Renal cortex interstitium (tissue), 3 donors: ENCODE results near the gene NPFFR1. TPM values are rescaled to one million over a fixed set of nuclear protein-coding genes. Genes with fewer than 3 reads are reported as not detected.

ENCODE experiments used
- polyA plus RNA-seq, 3 donors: library from polyadenylated mRNA; unstranded; fragments of 120-200 nt; gene quantifications; one replicate each; pipeline ENCODE4 v1.2.1, GENCODE V29; 2013; ENCODE audit not compliant: insufficient read length in 3 of 3

Gene NPFFR1
- polyA plus RNA-seq, 3 donors = 0.14 to 0.27 (median 0.23) TPM

Other genes starting within 250 kb of the NPFFR1 start
- gene MACROH2A2, start 231.2 kb downstream of the NPFFR1 start, polyA plus RNA-seq = 10 to 100 TPM; 82.4 to 95.7 (median 82.9) TPM
- 1 to 10 TPM; 5.1 to 7.2 (median 5.1) TPM for gene AIFM2, start 151.2 kb downstream of the NPFFR1 start, polyA plus RNA-seq
- gene TYSND1, start 137.3 kb downstream of the NPFFR1 start, polyA plus RNA-seq = 10 to 100 TPM; 10.7 to 15.2 (median 12.1) TPM
- 100 to 1,000 TPM; 109 to 115 (median 114) TPM for gene SAR1A, start 113.5 kb downstream of the NPFFR1 start, polyA plus RNA-seq
- gene PPA1, start 50.6 kb downstream of the NPFFR1 start, polyA plus RNA-seq = 100 to 1,000 TPM in 2 of 3 donors, 10 to 100 TPM in 1; 98.4 to 117 (median 110) TPM
- 10 to 100 TPM in 2 of 3 donors, 1 to 10 TPM in 1; 9.5 to 11.1 (median 10.9) TPM for gene LRRC20, start 98.6 kb upstream of the NPFFR1 start, polyA plus RNA-seq
- gene EIF4EBP2, start 120.1 kb upstream of the NPFFR1 start, polyA plus RNA-seq = 10 to 100 TPM; 75.1 to 97.4 (median 81.0) TPM
- under 1 TPM; 0.14 to 0.45 (median 0.33) TPM for gene NODAL, start 157.7 kb upstream of the NPFFR1 start, polyA plus RNA-seq
- gene PALD1, start 194.8 kb upstream of the NPFFR1 start, polyA plus RNA-seq = 10 to 100 TPM; 10.1 to 12.8 (median 11.9) TPM